A673 (cell line): Measurements from ENCODE around the gene KCTD3. TPM values are rescaled to one million over a fixed set of nuclear protein-coding genes. Genes with fewer than 3 reads are reported as not detected.

Experiments
- BruUV-seq: library from RNA; stranded (reverse); fragments of 400-500 nt; replicated peaks from 2 replicates; lab custom pipeline; 2021; lab: Mats Ljungman, UMichigan
- CTCF ChIA-PET: fragments of 300-600 bp; sonication (Branson Sonifier 250); formaldehyde crosslinking; loops from one replicate; lab custom pipeline; 2022; ENCODE audit warnings: antibody characterized with exemption; lab: Charles Lee
- POLR2A ChIA-PET: fragments of 300-600 bp; sonication (Branson Sonifier 250); formaldehyde crosslinking; loops from one replicate; lab custom pipeline; 2022; ENCODE audit warnings: antibody characterized with exemption; ENCODE audit not compliant: low non-redundant PET; lab: Charles Lee
- DNase-seq: peaks from one replicate; pipeline ENCODE4 v3.0.0-alpha.2; 2015; ENCODE audit warnings: low spot score
- H3K27ac ChIP-seq: fragments of 200-600 bp; sonication (generic); 2 replicates; pipeline ENCODE4 v1.5.1; 2016; ENCODE audit warnings: mixed run types, low read depth, mild to moderate bottlenecking, mixed read lengths, antibody characterized with exemption, low read length; ENCODE audit not compliant: poor library complexity, severe bottlenecking
- H3K27me3 ChIP-seq: fragments of 200-600 bp; sonication (generic); replicated peaks from 2 replicates; pipeline ENCODE4 v1.6.1; 2017; ENCODE audit warnings: mixed run types, low read depth, mild to moderate bottlenecking, mixed read lengths, antibody characterized with exemption, low read length; ENCODE audit not compliant: insufficient read depth, poor library complexity
- H3K36me3 ChIP-seq: fragments of 200-600 bp; sonication (generic); 2 replicates; pipeline ENCODE4 v1.6.1; 2016; ENCODE audit warnings: mixed run types, mild to moderate bottlenecking, mixed read lengths, antibody characterized with exemption, low read length; ENCODE audit not compliant: insufficient read depth, poor library complexity, severe bottlenecking
- H3K4me1 ChIP-seq: fragments of 200-600 bp; sonication (generic); 2 replicates; pipeline ENCODE4 v1.6.1; 2017; ENCODE audit warnings: mixed run types, mild to moderate bottlenecking, mixed read lengths, antibody characterized with exemption, low read length; ENCODE audit not compliant: insufficient read depth, poor library complexity, severe bottlenecking
- H3K4me3 ChIP-seq: fragments of 200-600 bp; sonication (generic); 2 replicates; pipeline ENCODE4 v1.5.1; 2016; ENCODE audit warnings: low read depth, mixed run types, mild to moderate bottlenecking, mixed read lengths, low read length; ENCODE audit not compliant: poor library complexity, severe bottlenecking
- H3K9me3 ChIP-seq: fragments of 200-600 bp; sonication (generic); 2 replicates; pipeline ENCODE4 v1.6.1; 2016; ENCODE audit warnings: mixed run types, low read depth, mild to moderate bottlenecking, mixed read lengths, antibody characterized with exemption, low read length; ENCODE audit not compliant: poor library complexity, severe bottlenecking
- CTCF ChIP-seq: fragments of 300-800, 200-600 bp; sonication (generic); conservative IDR thresholded peaks from 2 replicates; pipeline ENCODE4 v1.5.1; 2017; ENCODE audit warnings: low read depth, mild to moderate bottlenecking, antibody characterized with exemption, low read length, moderate library complexity, mixed read lengths
- EZH2 ChIP-seq: fragments of 200-600 bp; sonication (generic); IDR thresholded peaks from 2 replicates; pipeline ENCODE4 v1.6.1; 2017; ENCODE audit warnings: borderline replicate concordance, low read depth, mild to moderate bottlenecking, mixed read lengths, antibody characterized with exemption, low read length; ENCODE audit not compliant: poor library complexity, severe bottlenecking
- intact Hi-C: fragments of 100-400 bp; cut with micrococcal nuclease; formaldehyde crosslinking; loops from one replicate; pipeline ENCODE4 v1.10.0; 2022; ENCODE audit not compliant: unreplicated experiment
- total RNA-seq: library from RNA; stranded (reverse); gene quantifications from 2 replicates; pipeline ENCODE4 v1.2.3, GENCODE V29; 2021

KCTD3 gene
- total RNA-seq, 1 experiment from 2014 or later, result 10.8 TPM

DNA sequence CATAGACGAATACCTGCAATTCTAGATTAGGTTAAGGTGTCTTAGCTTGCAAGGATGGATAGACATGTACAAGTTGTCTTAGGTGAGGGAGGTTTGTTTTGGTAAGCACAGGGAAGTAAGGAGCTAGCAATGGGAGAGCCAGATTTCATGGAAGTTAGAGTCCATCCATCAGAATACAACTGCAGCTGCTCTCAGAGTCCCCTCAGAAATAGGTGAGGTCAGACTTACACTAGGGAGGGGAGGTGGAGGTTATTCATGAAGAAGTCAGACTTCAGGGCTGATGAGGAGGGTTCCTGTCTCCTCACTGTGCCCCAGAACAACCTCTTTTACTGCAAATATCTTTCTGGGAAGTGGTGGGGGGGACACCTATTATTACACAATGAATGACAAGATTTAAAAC, 85.3 kb downstream of the KCTD3 start:
- H3K4me1 ChIP-seq, result no peaks in the 10 kb centered on the region
- no peak overlapping the region for H3K27ac ChIP-seq
- POLR2A ChIA-PET, result no interaction called here
- CTCF ChIA-PET, result no interaction called here
- no peak for DNase-seq
- peaks cover 13% of the 10 kb centered on the region for H3K27me3 ChIP-seq
- no TSS peak for BruUV-seq
- intact Hi-C loops, result no loop called here
- no peaks in the 10 kb centered on the region for H3K36me3 ChIP-seq
- no peak overlapping the region for H3K4me3 ChIP-seq
- no peaks in the 10 kb centered on the region for H3K9me3 ChIP-seq
- TF ChIP-seq EZH2, result no peak
- no peak for TF ChIP-seq CTCF

DNA sequence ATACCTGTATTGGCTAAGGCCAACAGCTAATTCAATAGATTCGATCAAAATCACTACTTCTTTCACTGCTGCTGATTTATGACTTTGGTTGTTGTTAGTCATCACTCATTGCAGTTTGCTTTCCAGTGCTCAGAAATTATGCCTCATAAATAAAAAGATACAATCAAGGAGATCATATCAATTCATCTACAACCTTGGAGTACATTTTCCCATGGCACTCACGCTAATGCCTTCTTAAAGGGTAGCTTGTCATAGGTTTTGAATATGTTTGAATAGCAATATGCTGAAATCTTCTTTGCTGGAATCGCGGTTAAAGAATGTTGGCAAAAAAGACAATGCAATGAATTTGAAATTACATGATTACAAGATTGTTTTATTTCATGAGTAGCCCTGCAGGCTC, 89.9 kb downstream of the KCTD3 start:
- BruUV-seq, result no TSS peak
- intact Hi-C loops, result no loop called here
- CTCF ChIA-PET, result no interaction called here

DNA sequence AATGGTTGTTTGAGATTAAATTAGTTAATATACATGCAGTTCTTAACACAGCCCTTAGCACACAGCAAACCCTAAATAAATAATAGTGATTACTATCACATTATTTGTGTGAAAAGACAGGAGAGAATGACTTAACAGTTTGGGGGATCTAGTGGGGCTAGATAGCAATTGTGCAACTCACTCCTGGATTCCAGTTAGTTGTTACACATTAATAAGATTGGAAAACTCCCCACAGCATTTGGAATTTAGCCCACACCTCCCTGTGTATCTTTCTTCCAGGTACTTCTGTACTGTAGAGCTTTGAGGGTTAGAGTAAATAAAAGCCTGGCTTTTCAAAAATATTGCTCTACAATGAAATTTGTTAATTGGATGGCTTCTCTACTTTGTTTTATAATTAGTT, 93.2 kb downstream of the KCTD3 start:
- no peaks in the 10 kb centered on the region for H3K4me1 ChIP-seq
- TF ChIP-seq CTCF, result no peak
- no peak for TF ChIP-seq EZH2
- H3K27ac ChIP-seq, result no peak overlapping the region
- CTCF ChIA-PET, result no interaction called here
- POLR2A ChIA-PET, result no interaction called here
- H3K4me3 ChIP-seq, result no peak overlapping the region
- H3K27me3 ChIP-seq, result no peaks in the 10 kb centered on the region
- H3K36me3 ChIP-seq, result no peaks in the 10 kb centered on the region
- no peak for DNase-seq
- H3K9me3 ChIP-seq, result no peaks in the 10 kb centered on the region
- intact Hi-C loops, result no loop called here
- BruUV-seq, result no TSS peak

More for the DNA sequence above, 89.9 kb downstream of the KCTD3 start:
- no peak for DNase-seq
- no peaks in the 10 kb centered on the region for H3K27me3 ChIP-seq
- no peaks in the 10 kb centered on the region for H3K4me1 ChIP-seq
- H3K9me3 ChIP-seq, result no peaks in the 10 kb centered on the region
- H3K27ac ChIP-seq, result no peak overlapping the region
- TF ChIP-seq CTCF, result no peak
- no peak for TF ChIP-seq EZH2
- POLR2A ChIA-PET, result no interaction called here
- no peak overlapping the region for H3K4me3 ChIP-seq
- no peaks in the 10 kb centered on the region for H3K36me3 ChIP-seq
